HG03442 (cell line): ENCODE results near the gene THSD4.
A peak's percentile ranks its signal among the peaks of the same experiment; 100 is the strongest.

Experiments used
- ATAC-seq: cut with Tn5 transposase; IDR thresholded peaks from one replicate; pipeline ENCODE4 v1.9.1; 2021; ENCODE audit warnings: mild to moderate bottlenecking, moderate library complexity; ENCODE audit not compliant: unreplicated experiment

THSD4 gene

DNA sequence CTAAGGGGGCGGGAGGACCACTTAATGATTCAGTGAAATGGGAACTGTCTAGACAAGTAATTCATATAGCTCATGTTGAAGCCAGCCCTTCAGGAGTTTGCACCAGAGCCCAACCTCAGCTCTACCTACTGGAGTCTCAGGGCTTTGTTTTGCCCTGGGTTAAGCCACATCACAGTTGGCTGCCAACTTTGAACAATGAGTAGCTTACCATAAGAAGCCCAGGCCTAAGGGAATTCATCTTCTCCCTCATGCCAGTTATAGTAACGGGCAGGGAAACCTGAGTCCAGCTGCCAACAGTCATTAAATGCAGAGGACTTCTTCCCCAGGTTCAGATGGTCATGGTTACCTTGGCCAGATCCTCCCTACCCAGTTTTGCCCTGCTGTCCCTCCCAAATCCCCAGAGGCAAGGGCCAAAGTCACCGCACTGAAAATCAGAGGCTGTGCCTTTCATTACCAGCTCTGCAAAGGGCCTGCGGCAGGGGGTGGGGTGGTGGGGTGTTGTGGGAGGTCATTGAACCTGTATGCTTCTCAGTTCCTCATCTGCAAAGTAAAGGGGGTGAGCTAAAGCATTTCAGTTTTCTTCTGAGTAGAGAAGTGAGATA is 392.9 kb downstream of the THSD4 start:
- peak; percentile 75 for ATAC-seq

DNA sequence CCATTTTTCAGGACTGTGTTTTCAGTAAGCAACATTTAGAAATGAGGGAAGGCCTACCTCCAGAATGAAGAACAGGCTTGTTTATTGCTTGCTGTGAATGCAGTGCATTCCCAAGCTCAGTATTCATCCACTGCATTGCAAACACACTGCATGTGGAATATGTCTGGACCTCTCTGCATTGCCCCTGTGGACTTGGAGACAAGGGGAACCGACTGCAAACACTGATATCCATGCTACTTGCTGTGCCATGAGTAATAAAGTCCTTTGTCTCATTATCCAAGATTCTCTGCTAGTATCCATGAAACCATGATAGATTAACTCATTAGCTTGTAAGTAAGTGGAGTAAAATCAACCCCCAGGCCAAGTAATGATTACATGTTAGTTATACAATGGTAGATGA is 393.9 kb downstream of the THSD4 start:
- ATAC-seq = no peak

- ATAC-seq = no peak
These were observed 395.5 kb downstream of the THSD4 start for GRCh38 chr15:71510763-71511162.

DNA sequence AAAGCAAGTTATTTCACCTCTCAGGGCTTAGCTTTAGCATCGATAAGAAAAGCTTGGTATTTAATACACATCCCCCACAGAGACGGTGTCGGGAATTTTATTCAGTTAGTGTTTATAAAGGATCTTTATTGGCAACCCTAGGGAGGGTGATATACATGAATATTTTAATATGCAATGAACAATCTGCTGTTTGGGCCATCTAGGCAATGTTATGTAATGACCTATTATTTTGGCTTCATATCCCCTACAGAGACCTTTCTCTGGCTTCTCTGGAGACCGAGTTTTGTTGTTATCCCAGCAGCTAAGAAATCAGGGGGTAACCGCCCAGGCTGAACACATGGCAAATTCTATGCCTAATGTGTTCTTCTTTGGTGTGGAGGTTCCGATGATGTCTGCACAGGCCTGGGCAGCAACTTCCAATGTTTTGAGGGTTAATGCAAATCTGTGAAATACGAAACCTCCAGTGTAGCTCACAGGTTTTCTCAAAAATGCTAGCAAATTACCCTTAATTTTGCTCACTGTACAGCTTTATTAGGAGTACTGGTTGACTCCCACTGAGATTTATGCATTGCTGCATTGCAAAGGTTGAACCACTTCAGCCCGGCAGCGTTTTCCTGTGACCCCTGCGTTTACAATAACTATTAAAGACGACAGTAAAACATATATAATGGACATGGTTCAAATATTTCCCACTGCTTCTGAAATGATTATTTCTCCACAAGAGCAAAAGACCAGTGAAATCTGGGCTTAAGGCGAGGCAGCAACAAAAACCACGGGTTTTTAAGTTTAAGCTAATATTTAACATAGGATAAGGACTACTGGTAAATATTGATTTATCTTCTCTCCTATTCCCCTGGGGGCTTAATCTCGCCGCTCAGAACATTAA is 396.8 kb downstream of the THSD4 start:
- ATAC-seq = no peak

DNA sequence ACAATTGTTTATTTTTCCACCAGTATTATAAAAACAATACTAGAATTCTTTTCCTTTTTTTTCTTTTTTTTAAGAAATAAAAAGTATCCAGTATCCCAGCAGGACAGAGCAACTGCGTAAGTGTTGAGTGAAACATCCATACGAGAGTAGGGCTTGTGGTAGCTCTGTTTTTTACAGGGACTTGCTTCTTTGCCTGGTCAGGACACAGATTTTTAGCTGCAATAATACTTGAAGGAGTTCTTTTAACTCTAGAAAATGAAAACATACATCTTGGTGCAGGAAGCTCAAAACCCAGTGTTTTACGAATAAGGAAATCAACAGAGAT is 397.4 kb downstream of the THSD4 start:
- ATAC-seq = no peak

DNA sequence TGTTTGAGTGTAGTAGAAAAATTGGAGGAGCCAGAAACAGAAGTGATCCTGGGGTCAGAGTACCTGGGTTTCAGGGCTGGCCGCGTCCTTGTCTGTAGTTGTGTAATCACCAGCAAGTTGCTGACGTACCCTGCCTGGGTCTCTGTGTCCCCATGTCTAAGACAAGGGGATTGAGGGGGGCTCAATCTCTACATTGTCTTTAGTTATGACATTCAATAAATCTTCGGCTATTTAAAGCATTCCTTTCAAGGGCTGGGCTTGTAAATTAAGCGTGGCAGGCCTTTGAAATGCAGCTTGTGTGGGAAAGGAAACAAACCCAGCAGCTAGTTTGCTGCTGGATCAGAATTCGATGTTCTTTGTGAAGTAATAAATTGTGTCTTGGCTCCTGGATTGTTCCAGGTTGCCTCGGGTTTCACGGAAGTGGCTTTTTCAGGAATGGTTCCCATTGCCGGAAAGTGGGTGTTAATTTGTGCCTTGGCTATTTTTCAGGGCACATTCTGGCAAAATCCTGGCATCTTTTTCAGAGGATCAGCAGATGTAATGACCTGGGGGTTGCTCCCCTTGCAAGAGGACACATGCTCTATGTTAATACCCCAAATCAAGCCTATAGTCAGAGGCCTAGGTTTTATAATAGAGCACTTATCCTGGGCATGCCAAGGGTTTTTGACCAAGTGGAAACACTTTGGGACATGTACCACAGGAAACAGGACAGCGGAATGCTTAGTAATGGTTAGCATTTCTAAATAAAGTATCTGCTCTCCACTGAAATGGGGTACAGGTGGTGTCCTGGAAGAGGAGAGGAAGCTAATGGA is 400.3 kb downstream of the THSD4 start:
- no peak for ATAC-seq

DNA sequence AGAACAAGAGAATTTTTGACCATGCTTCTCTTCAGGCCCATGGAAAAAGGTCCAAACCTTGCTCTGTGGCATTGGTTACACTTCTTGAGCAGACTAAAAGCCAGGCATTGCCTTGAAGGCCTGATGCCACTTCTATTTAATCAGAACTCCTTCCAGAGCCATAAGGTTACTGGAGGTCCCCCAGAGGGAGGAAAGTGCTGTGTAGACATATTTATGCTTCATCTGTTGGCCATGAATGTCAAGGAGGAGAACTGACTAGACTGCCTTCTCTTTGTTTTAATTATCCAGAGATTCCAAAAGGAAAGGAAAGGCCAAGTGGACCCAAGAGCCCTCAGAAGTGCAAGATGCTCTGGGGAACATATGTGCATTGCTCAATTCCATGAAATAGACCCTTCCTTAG is 402.5 kb downstream of the THSD4 start:
- no peak for ATAC-seq

DNA sequence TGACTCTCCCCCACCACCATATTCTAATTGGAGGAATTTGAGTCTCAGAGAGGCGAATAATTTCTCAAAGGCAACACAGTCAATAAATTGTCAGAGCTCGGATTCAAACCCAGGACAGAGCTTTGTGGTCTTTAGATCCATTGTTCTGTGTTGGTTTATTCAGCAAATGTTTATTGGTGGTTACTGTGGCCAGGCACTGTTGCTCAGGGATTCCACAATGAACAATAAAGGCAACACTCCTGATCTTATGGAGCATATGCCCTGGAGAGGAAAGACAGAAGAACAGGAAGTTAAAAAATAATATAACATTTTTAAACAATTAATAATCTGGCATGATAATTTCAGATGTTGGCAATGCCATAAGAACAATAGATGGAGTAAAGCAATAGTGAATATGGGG is 403.4 kb downstream of the THSD4 start:
- no peak for ATAC-seq

GRCh38 chr15:71526060-71526820 is 411.0 kb downstream of the THSD4 start:
- ATAC-seq = no peak

- ATAC-seq = no peak
These were observed 414.1 kb downstream of the THSD4 start for GRCh38 chr15:71529361-71529760.

GRCh38 chr15:71530116-71530515 is 414.8 kb downstream of the THSD4 start:
- ATAC-seq = no peak

- no peak for ATAC-seq
These were observed 417.7 kb downstream of the THSD4 start for GRCh38 chr15:71532994-71533393.

DNA sequence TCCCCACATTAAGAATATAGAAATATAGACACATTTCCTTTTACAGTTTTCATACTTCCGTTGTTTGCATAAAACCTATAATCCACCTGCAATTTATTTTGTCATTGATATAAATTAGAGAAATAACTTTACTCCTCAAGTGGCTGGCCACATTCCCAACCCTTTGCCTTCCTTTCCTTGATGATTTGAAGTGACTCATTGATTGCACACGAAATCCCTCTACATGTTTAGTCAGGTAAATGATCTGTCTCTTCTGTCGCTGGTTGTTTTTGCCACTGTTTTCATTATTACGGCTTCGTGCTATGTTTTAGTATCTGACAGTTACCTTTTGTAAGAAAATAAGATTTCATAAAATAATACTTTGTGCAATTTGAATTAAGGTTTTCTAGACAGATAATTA is 422.9 kb downstream of the THSD4 start:
- no peak for ATAC-seq

DNA sequence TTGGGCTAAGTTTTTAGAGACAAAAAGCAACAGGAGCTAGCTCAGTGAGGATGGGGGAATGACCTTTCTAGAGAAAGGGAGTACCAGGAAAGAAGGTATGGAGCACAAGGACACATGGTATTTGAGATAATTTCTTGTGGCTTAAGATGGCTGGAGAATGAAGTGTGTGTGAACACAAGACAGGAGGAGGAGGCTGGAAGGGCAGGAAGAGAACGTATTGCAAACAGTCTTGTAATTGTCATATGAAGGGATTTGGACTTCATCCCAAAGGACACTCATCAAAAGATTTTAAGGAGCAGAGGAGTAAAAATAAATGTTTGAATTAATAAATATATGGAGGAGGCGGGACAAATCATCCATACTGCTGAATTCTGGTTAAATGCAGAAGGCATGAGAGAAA is 426.5 kb downstream of the THSD4 start:
- no peak for ATAC-seq

- no peak for ATAC-seq
These were observed 427.6 kb downstream of the THSD4 start for GRCh38 chr15:71542836-71543235.

DNA sequence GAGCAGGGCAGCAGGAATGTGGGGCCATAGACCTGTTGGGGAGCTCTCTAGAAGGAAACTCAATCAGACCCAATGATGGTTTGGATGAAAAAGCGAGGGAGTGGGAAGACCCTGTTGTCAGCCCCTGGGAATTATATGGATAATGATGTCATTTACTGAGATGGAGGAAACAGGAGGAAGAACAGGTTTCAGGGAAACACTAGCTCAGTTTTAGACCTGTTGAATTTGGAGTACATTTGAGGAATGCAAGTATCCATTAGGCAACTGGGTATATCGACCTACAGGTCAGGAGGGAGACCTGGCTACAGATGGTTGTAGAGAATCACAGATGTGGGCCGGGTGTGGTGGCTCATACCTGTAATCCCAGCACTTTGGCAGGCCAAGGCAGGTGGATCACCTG is 428.1 kb downstream of the THSD4 start:
- ATAC-seq = no peak

GRCh38 chr15:71545223-71545760 is 430.0 kb downstream of the THSD4 start:
- ATAC-seq = no peak

DNA sequence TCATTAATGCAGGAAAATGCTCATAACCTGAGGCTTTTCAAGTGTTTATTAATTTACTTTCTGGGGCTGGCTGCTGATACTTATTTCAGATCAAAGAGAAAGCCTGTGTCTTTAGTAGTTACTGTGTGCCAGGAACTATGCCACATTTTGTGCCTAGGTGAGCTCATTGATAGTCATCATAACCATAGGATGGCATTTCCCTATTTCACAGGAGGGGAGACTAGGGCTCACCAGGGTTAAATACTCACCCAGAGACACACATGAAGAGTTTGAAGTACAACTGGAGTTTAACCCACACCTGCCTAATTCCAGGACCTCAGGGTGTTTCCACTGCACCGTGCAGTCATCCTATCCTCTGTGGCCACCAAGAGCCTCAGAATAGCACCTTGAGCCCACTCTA is 430.7 kb downstream of the THSD4 start:
- no peak for ATAC-seq

DNA sequence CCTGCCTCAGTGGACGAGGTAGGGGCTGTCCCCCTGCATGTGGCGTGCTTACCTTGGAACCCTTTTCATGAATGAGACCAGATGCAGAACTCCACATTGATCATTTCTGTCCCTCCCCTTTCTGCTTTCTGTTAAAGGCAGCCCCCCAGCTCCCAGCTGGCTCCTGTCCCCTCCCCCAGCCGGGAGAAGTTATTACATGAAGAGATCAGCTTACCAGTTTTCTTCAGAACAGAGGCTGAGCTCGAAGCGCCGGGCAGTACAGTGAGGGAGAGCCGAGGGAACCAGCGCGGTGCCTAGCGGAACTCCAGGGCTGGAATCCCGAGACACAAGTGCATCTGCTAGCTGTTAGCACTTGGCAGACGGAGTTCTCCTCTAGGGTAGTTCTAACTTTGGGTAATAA is 431.7 kb downstream of the THSD4 start:
- no peak for ATAC-seq

- no peak for ATAC-seq
These were observed 433.1 kb downstream of the THSD4 start for GRCh38 chr15:71548401-71548807.

GRCh38 chr15:71549091-71549490 is 433.8 kb downstream of the THSD4 start:
- ATAC-seq = no peak
